ENCODE measurements around the gene SOAT1. TPM values are rescaled to one million over a fixed set of nuclear protein-coding genes. Genes with fewer than 3 reads are reported as not detected.

The SOAT1 gene
- total RNA-seq, 1 experiment from 2014 or later: 43.5 TPM

DNA sequence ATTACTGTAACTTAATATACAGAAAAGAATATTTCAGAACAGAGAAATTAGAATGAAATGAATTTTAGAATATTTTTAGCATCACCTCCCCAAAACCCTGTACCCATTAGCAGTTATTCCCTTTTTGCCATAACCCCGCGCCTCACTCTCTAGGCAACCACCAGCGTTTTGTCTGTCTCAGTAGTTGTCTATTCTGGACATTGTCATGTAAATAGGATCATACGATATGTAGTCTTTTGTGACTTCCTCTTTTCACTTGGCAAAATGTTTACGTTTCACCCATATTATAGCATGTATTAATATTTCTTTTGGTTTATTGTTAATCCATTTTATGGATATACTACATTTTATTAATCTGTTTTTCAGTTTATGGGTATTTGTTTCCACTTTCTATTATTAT is 24.9 kb downstream of the SOAT1 start:
- BruUV-seq (replicated peaks): no TSS peak

DNA sequence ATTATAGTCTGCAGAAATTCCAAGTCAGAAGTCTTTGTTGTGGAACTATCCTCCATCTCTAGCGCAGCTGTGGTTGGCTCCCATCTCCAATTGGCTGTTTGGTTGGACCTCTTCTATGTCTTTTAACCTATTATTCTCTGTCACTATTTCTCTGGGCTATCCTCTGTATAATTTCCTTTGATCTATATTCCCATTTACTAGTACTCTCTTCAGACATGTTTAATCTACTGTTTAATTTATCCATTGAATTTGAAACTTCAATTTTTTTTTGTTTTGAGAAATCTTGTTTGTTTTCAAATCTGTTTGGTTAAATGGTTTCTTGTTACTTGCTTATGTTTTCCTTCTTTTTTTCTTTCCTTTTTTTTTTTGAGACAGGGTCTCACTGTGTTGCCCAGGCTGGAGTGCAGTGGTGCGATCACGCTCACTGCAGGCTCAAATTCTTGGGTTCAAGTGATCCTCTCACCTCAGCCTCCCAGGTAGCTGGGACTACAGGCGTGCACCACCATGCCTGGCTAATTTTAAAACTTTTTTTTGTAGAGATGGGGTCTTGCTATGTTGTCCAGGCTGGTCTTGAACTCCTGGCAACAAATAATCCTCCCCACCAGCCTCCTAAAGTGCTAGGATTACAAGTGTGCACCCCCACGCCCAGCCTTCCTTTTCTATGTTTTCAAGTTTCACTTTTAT is 28.1 kb downstream of the SOAT1 start:
- Histone ChIP-seq H3K36me3 (ENCODE audit: low read depth) (0 out of 2 replicates have a peak, but pooled peaks cover 4% of the 10 kb centered on the region), H3F3A (ENCODE audit: insufficient read depth, low read depth) (peaks cover 3% of the 10 kb centered on the region; the same call in 1 of the 2 replicates), H3K9me3 (ENCODE audit: insufficient read depth, low read depth) (no peaks in the 10 kb centered on the region), H3K79me2 (ENCODE audit: low read depth) (0 out of 2 replicates have a peak, but pooled peaks cover 5% of the 10 kb centered on the region), H3K9me2 (ENCODE audit: insufficient read depth) (no peaks in the 10 kb centered on the region), H3K4me2 (no peak overlapping the region), H3K4me3 (no peak overlapping the region), H3K4me1 (replicated peaks; ENCODE audit: insufficient read depth) (no peaks in the 10 kb centered on the region), H3K27ac (no peak overlapping the region), H4K20me1 (ENCODE audit: insufficient read depth) (no peaks in the 10 kb centered on the region), H3K27me3 (ENCODE audit: insufficient read depth, low read depth) (no peaks in the 10 kb centered on the region), H2AFZ (no peak overlapping the region)
- ChIA-PET POLR2A (ENCODE audit: unreplicated experiment) (no interaction called here), CTCF (no interaction called here)
- no peak for TF ChIP-seq EZH2 (IDR thresholded peaks at IDR 0.05; ENCODE audit: low read depth)
- TF ChIP-seq, protein P1, sequence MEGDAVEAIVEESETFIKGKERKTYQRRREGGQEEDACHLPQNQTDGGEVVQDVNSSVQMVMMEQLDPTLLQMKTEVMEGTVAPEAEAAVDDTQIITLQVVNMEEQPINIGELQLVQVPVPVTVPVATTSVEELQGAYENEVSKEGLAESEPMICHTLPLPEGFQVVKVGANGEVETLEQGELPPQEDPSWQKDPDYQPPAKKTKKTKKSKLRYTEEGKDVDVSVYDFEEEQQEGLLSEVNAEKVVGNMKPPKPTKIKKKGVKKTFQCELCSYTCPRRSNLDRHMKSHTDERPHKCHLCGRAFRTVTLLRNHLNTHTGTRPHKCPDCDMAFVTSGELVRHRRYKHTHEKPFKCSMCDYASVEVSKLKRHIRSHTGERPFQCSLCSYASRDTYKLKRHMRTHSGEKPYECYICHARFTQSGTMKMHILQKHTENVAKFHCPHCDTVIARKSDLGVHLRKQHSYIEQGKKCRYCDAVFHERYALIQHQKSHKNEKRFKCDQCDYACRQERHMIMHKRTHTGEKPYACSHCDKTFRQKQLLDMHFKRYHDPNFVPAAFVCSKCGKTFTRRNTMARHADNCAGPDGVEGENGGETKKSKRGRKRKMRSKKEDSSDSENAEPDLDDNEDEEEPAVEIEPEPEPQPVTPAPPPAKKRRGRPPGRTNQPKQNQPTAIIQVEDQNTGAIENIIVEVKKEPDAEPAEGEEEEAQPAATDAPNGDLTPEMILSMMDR (conservative IDR thresholded peaks at IDR 0.05): no peak
- intact Hi-C loops (cut with micrococcal nuclease; ENCODE audit: unreplicated experiment): no loop called here
- DNase-seq: no peak
- no TSS peak for BruUV-seq (replicated peaks)

More for the DNA sequence above, 24.9 kb downstream of the SOAT1 start:
- ChIA-PET CTCF (no interaction called here), POLR2A (ENCODE audit: unreplicated experiment) (no interaction called here)
- DNase-seq: no peak
- H4K20me1 ChIP-seq (ENCODE audit: insufficient read depth): no peaks in the 10 kb centered on the region
- H3K9me2 ChIP-seq (ENCODE audit: insufficient read depth): no peaks in the 10 kb centered on the region
- intact Hi-C loops (cut with micrococcal nuclease; ENCODE audit: unreplicated experiment): no loop called here
- H3K4me1 ChIP-seq (replicated peaks; ENCODE audit: insufficient read depth): no peaks in the 10 kb centered on the region
- no peak overlapping the region for H3K4me2 ChIP-seq
- 0 out of 2 replicates have a peak, but pooled peaks cover 5% of the 10 kb centered on the region for H3K79me2 ChIP-seq (ENCODE audit: low read depth)
- no peak overlapping the region for H3K27ac ChIP-seq
- no peak overlapping the region for H2AFZ ChIP-seq
- no peak for TF ChIP-seq EZH2 (IDR thresholded peaks at IDR 0.05; ENCODE audit: low read depth)
- TF ChIP-seq, protein P1 (conservative IDR thresholded peaks at IDR 0.05): no peak
- no peaks in the 10 kb centered on the region for H3K9me3 ChIP-seq (ENCODE audit: insufficient read depth, low read depth)
- no peak overlapping the region for H3K4me3 ChIP-seq
- 0 out of 2 replicates have a peak, but pooled peaks cover 4% of the 10 kb centered on the region for H3K36me3 ChIP-seq (ENCODE audit: low read depth)
- H3F3A ChIP-seq (ENCODE audit: insufficient read depth, low read depth): peaks cover 3% of the 10 kb centered on the region; the same call in 1 of the 2 replicates
- H3K27me3 ChIP-seq (ENCODE audit: insufficient read depth, low read depth): no peaks in the 10 kb centered on the region

GRCh38 chr1:179322557-179322956 is 29.0 kb downstream of the SOAT1 start:
- no peak for DNase-seq
- Histone ChIP-seq H3K27me3 (ENCODE audit: insufficient read depth, low read depth) (no peaks in the 10 kb centered on the region), H3F3A (ENCODE audit: insufficient read depth, low read depth) (peaks cover 3% of the 10 kb centered on the region; the same call in 1 of the 2 replicates), H3K4me2 (no peak overlapping the region), H3K27ac (no peak overlapping the region), H3K9me2 (ENCODE audit: insufficient read depth) (no peaks in the 10 kb centered on the region), H2AFZ (no peak overlapping the region), H3K79me2 (ENCODE audit: low read depth) (0 out of 2 replicates have a peak, but pooled peaks cover 5% of the 10 kb centered on the region), H4K20me1 (ENCODE audit: insufficient read depth) (no peaks in the 10 kb centered on the region), H3K36me3 (ENCODE audit: low read depth) (0 out of 2 replicates have a peak, but pooled peaks cover 4% of the 10 kb centered on the region), H3K4me1 (replicated peaks; ENCODE audit: insufficient read depth) (no peaks in the 10 kb centered on the region), H3K4me3 (no peak overlapping the region), H3K9me3 (ENCODE audit: insufficient read depth, low read depth) (no peaks in the 10 kb centered on the region)
- ChIA-PET POLR2A (ENCODE audit: unreplicated experiment) (no interaction called here), CTCF (no interaction called here)
- TF ChIP-seq, protein P1 (conservative IDR thresholded peaks at IDR 0.05): no peak
- TF ChIP-seq EZH2 (IDR thresholded peaks at IDR 0.05; ENCODE audit: low read depth): no peak
- intact Hi-C loops (cut with micrococcal nuclease; ENCODE audit: unreplicated experiment): no loop called here
- no TSS peak for BruUV-seq (replicated peaks)
